ENCODE data around the gene PIM1.

PIM1 gene

DNA sequence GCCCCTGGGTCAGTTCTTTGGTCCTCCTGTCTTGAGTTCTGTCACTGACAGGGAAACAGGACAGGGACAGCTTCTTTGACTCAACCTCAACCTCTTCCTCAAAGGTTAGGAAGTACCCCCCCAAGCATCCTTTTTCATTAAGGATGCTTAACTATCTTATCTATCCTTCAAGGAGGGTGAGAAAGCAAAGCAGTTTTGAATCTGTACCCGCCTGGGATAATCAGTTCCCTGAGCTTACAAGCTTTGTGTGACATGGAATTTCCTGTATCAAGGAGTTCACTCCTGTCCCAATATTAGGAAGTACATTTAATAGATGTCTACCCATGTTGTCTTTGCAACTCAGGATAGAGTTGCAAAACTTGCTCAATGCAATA lies 31.1 kb upstream of the PIM1 start:
- no peak overlapping the region for H3K27ac ChIP-seq (ENCODE audit: low read depth in 2 of 2, low read length in 2 of 2)
- no peak overlapping the region for H3K9ac ChIP-seq (ENCODE audit: low read depth in 1 of 2, low read length in 2 of 2)
- peaks cover 22 to 31% of the 10 kb centered on the region in 2 donors for H3K4me1 ChIP-seq (ENCODE audit: control insufficient read depth in 2 of 2, insufficient read depth in 2 of 2, low read length in 2 of 2)
- H3K36me3 ChIP-seq (ENCODE audit: control insufficient read depth in 2 of 2, insufficient read depth in 2 of 2, low read length in 2 of 2) = no peaks in the 10 kb centered on the region
- H3K27me3 ChIP-seq (ENCODE audit: control insufficient read depth in 2 of 2, insufficient read depth in 2 of 2, low read length in 2 of 2) = no peaks in the 10 kb centered on the region
- no peaks in the 10 kb centered on the region for H3K9me3 ChIP-seq (ENCODE audit: control insufficient read depth in 2 of 2, low read length in 2 of 2)
- H3K4me3 ChIP-seq (ENCODE audit: low read length in 2 of 2) = no peak overlapping the region

DNA sequence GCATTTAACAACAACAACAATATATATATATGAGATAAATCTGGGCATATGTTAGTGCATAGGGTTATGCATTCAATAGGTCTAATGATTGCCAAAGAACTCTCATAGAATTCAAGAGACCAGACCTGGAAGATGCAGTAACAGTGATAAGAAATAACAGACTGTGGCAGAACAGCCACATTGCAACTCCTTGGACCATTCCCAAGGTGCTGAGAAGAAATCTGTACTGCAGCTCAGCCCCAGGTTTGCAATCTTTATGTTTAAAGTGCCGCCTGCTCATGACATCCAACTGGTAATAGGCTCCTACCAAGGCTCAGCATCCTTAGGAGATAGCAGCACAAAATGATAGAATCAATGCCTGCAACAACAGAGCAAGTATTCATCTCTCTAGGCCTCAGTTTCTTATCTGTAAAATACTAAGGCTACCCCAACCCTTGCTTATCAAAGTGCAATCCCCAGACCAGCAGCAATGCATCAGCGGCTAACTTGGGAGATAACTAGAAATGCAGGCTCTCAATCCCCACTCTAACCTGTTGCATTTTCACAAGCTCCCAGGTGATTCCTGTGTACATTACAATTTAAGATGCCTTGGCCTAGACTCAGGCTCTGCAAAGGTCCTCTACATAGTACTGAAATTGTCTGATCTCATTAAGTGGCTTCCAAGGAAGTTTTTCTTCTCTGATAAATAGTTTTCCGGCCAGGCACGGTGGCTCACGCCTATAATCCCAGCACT lies 30.6 kb upstream of the PIM1 start:
- Histone ChIP-seq H3K36me3 (ENCODE audit: control insufficient read depth in 2 of 2, insufficient read depth in 2 of 2, low read length in 2 of 2) (no peaks in the 10 kb centered on the region), H3K27me3 (ENCODE audit: control insufficient read depth in 2 of 2, insufficient read depth in 2 of 2, low read length in 2 of 2) (no peaks in the 10 kb centered on the region), H3K9ac (ENCODE audit: low read depth in 1 of 2, low read length in 2 of 2) (no peak overlapping the region), H3K4me1 (ENCODE audit: control insufficient read depth in 2 of 2, insufficient read depth in 2 of 2, low read length in 2 of 2) (peaks cover 17 to 27% of the 10 kb centered on the region in 2 donors), H3K27ac (ENCODE audit: low read depth in 2 of 2, low read length in 2 of 2) (no peak overlapping the region), H3K4me3 (ENCODE audit: low read length in 2 of 2) (no peak overlapping the region), H3K9me3 (ENCODE audit: control insufficient read depth in 2 of 2, low read length in 2 of 2) (no peaks in the 10 kb centered on the region)

DNA sequence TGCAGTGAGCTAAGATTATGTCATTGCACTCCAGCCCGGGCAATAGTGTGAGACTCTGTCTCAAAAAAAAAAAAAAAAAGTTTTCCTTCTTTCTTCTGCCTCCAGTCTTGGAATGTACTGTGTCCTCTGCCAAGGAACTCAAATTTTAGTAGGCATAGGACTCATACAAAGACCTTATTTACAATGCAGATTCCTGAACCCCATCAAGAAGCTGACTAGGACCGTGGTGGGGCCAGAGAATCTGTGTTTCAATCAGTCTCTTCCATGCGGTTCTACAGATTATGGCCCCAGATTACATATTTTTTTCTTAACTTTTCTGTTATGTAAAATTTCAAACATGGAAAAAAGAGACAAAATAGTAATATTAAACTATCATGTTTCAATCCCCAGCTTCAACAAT lies 29.8 kb upstream of the PIM1 start:
- Histone ChIP-seq H3K27me3 (ENCODE audit: control insufficient read depth in 2 of 2, insufficient read depth in 2 of 2, low read length in 2 of 2) (no peaks in the 10 kb centered on the region), H3K9me3 (ENCODE audit: control insufficient read depth in 2 of 2, low read length in 2 of 2) (no peaks in the 10 kb centered on the region), H3K4me1 (ENCODE audit: control insufficient read depth in 2 of 2, insufficient read depth in 2 of 2, low read length in 2 of 2) (peaks cover 10 to 20% of the 10 kb centered on the region in 2 donors), H3K9ac (ENCODE audit: low read depth in 1 of 2, low read length in 2 of 2) (no peak overlapping the region), H3K4me3 (ENCODE audit: low read length in 2 of 2) (no peak overlapping the region), H3K36me3 (ENCODE audit: control insufficient read depth in 2 of 2, insufficient read depth in 2 of 2, low read length in 2 of 2) (no peaks in the 10 kb centered on the region), H3K27ac (ENCODE audit: low read depth in 2 of 2, low read length in 2 of 2) (no peak overlapping the region)

DNA sequence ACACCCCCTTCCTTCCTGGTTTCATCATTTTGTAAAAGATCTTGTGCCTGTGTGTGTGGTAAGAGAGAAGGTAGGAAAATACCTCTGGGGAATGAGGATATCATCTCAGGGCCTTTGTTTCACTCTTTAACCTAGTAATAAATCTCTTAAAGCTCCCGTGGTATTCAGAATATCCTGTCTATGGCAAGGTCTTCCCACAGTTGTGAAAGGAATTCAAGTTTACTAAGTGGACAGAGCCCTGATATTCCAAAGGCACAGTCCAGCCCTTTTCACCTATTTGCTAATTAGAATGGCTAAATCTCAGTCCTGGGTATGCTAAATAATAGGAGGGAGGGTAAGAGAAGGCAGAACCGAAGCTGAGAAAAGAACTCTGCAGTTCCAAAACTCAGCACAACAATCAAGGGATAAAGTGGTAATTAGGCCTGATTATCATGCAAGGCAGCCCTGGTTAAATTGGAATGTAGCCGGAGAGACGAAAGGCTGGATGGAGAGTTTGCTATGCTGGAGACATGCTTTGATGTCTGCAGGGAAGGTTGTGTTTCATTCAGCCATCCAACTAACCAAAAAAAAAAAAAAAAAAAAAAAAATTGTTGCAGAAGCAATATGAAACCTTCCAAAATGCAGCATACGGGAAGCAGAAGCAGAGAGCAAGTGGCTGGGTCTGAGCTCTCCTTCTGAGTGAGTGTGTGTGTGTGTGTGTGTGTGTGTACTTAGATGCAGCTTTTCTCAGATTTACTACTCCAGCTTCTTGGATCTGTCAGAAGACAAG lies 28.5 kb upstream of the PIM1 start:
- Histone ChIP-seq H3K27ac (ENCODE audit: low read depth in 2 of 2, low read length in 2 of 2) (peak overlapping the region; percentile 26 to 33), H3K9me3 (ENCODE audit: control insufficient read depth in 2 of 2, low read length in 2 of 2) (no peaks in the 10 kb centered on the region), H3K4me1 (ENCODE audit: control insufficient read depth in 2 of 2, insufficient read depth in 2 of 2, low read length in 2 of 2) (peaks cover 7 to 10% of the 10 kb centered on the region in 2 donors), H3K27me3 (ENCODE audit: control insufficient read depth in 2 of 2, insufficient read depth in 2 of 2, low read length in 2 of 2) (no peaks in the 10 kb centered on the region), H3K36me3 (ENCODE audit: control insufficient read depth in 2 of 2, insufficient read depth in 2 of 2, low read length in 2 of 2) (no peaks in the 10 kb centered on the region), H3K9ac (ENCODE audit: low read depth in 1 of 2, low read length in 2 of 2) (no peak overlapping the region), H3K4me3 (ENCODE audit: low read length in 2 of 2) (no peak overlapping the region)

DNA sequence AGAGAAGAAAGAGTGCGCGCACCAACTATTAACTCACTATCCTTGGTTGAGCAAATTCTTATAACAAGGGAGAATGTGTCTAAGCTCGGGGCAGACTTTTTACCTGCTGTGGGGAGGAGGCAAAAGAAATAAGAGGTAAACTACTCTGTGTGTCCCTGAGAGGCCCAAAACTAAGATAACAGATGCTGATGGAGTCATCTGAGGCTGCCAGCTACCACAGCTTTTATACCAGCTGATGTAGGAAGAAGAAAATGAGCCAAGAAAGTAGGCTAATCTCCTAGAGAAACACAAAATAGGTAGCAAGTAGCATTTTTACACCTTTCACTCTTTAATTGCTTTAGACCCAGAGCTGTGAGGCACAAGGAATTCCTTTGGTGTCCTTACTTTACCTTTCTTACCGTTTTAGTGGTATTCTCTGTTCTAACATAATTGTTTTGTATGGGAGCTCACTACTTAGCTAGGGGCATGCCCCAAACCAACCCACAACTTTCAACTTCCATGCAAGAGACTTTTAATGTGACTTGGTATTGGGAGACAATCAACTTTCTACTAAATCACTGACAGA lies 27.8 kb upstream of the PIM1 start:
- no peaks in the 10 kb centered on the region for H3K27me3 ChIP-seq (ENCODE audit: control insufficient read depth in 2 of 2, insufficient read depth in 2 of 2, low read length in 2 of 2)
- H3K4me1 ChIP-seq (ENCODE audit: control insufficient read depth in 2 of 2, insufficient read depth in 2 of 2, low read length in 2 of 2) = peaks cover 0 to 3% of the 10 kb centered on the region in 2 donors
- H3K36me3 ChIP-seq (ENCODE audit: control insufficient read depth in 2 of 2, insufficient read depth in 2 of 2, low read length in 2 of 2) = no peaks in the 10 kb centered on the region
- peak overlapping the region; percentile 26 to 33 for H3K27ac ChIP-seq (ENCODE audit: low read depth in 2 of 2, low read length in 2 of 2)
- H3K9ac ChIP-seq (ENCODE audit: low read depth in 1 of 2, low read length in 2 of 2) = no peak overlapping the region
- H3K9me3 ChIP-seq (ENCODE audit: control insufficient read depth in 2 of 2, low read length in 2 of 2) = no peaks in the 10 kb centered on the region
- H3K4me3 ChIP-seq (ENCODE audit: low read length in 2 of 2) = no peak overlapping the region

DNA sequence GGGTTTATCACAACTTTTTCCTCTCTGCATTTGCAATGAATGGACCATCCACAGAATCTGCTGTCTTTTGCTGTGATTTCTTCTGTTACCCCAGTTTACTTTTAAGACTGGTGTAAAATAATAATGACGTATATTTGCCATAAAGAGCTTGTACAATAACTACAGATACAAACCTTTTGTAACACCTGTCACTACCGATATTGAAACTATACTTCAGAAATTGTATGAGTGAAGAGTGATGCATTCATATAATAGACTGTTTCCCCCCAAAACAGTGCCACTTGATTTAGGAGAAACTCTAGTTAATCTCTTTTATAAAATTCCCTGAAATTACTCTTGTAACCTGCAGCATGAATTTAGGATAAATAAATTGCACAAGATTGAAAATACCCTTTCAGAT lies 26.4 kb upstream of the PIM1 start:
- H3K27me3 ChIP-seq (ENCODE audit: control insufficient read depth in 2 of 2, insufficient read depth in 2 of 2, low read length in 2 of 2) = no peaks in the 10 kb centered on the region
- no peaks in the 10 kb centered on the region for H3K4me1 ChIP-seq (ENCODE audit: control insufficient read depth in 2 of 2, insufficient read depth in 2 of 2, low read length in 2 of 2)
- H3K36me3 ChIP-seq (ENCODE audit: control insufficient read depth in 2 of 2, insufficient read depth in 2 of 2, low read length in 2 of 2) = no peaks in the 10 kb centered on the region
- no peak overlapping the region for H3K4me3 ChIP-seq (ENCODE audit: low read length in 2 of 2)
- no peaks in the 10 kb centered on the region for H3K9me3 ChIP-seq (ENCODE audit: control insufficient read depth in 2 of 2, low read length in 2 of 2)
- no peak overlapping the region for H3K27ac ChIP-seq (ENCODE audit: low read depth in 2 of 2, low read length in 2 of 2)
- H3K9ac ChIP-seq (ENCODE audit: low read depth in 1 of 2, low read length in 2 of 2) = no peak overlapping the region

DNA sequence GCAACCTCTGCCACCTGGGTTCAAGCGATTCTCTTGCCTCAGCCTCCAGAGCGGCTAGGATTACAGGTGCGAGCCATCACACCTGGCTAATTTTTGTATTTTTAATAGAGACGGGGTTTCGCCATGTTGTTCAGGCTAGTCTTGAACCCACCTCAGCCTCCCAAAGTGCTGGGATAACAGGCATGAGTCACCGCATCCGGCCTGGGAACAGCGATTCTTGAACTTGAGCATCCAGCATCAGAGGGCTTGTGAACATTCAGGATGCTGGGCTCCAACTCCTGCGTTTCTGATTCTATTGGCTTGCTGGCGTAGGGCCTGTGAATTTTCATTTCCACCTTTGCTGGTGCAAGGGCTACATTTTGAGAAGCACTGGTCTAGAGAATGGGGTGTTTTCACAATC lies 24.5 kb upstream of the PIM1 start:
- H3K36me3 ChIP-seq (ENCODE audit: control insufficient read depth in 2 of 2, insufficient read depth in 2 of 2, low read length in 2 of 2) = no peaks in the 10 kb centered on the region

DNA sequence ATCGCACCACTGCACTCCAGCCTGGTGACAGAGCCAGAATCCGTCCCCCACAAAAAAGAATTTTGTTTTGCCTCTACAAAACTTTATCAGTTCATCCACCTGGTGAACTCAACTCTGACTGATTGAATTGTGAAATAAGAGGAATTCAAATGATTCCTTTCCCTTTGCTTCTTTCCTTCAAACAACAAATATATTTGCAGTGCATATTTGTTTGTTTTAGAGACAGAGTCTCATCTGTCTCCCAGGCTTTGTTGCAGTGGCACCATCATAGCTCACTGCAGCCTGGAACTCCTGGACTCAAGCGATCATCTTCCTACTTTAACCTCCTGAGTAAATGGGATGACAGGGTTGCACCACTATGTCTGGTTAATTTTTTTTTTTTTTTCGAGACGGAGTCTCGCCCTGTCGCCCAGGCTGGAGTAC lies 23.2 kb upstream of the PIM1 start:
- no peak overlapping the region for H3K27ac ChIP-seq (ENCODE audit: low read depth in 2 of 2, low read length in 2 of 2)
- H3K27me3 ChIP-seq (ENCODE audit: control insufficient read depth in 2 of 2, insufficient read depth in 2 of 2, low read length in 2 of 2) = no peaks in the 10 kb centered on the region
- no peak overlapping the region for H3K9ac ChIP-seq (ENCODE audit: low read depth in 1 of 2, low read length in 2 of 2)

More for the DNA sequence above, 24.5 kb upstream of the PIM1 start:
- Histone ChIP-seq H3K27me3 (ENCODE audit: control insufficient read depth in 2 of 2, insufficient read depth in 2 of 2, low read length in 2 of 2) (no peaks in the 10 kb centered on the region), H3K9ac (ENCODE audit: low read depth in 1 of 2, low read length in 2 of 2) (no peak overlapping the region), H3K9me3 (ENCODE audit: control insufficient read depth in 2 of 2, low read length in 2 of 2) (no peaks in the 10 kb centered on the region), H3K4me1 (ENCODE audit: control insufficient read depth in 2 of 2, insufficient read depth in 2 of 2, low read length in 2 of 2) (no peaks in the 10 kb centered on the region), H3K4me3 (ENCODE audit: low read length in 2 of 2) (no peak overlapping the region), H3K27ac (ENCODE audit: low read depth in 2 of 2, low read length in 2 of 2) (no peak overlapping the region)

DNA sequence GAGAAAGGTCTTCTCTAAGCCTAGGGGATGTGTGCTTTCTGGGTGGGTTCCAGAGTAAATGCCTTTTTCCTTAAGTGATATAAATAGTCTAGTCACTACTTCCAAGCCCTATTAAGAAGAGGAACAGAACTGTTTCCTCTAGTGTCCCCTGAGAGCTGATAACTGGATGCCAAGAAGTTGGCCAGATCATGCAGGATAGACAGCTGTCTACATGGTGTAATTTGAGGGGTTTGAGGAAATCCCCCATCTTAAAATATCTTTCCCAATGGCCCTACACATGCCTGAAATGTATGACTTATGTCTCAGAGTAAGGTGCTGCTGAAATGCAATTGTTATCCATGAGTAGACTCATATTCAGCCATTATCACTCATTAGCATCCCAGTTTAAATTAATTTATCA lies 20.2 kb upstream of the PIM1 start:
- H3K4me1 ChIP-seq (ENCODE audit: control insufficient read depth in 2 of 2, insufficient read depth in 2 of 2, low read length in 2 of 2) = no peaks in the 10 kb centered on the region

More for the DNA sequence above, 23.2 kb upstream of the PIM1 start:
- Histone ChIP-seq H3K9me3 (ENCODE audit: control insufficient read depth in 2 of 2, low read length in 2 of 2) (no peaks in the 10 kb centered on the region), H3K4me1 (ENCODE audit: control insufficient read depth in 2 of 2, insufficient read depth in 2 of 2, low read length in 2 of 2) (no peaks in the 10 kb centered on the region), H3K36me3 (ENCODE audit: control insufficient read depth in 2 of 2, insufficient read depth in 2 of 2, low read length in 2 of 2) (no peaks in the 10 kb centered on the region), H3K4me3 (ENCODE audit: low read length in 2 of 2) (no peak overlapping the region)

DNA sequence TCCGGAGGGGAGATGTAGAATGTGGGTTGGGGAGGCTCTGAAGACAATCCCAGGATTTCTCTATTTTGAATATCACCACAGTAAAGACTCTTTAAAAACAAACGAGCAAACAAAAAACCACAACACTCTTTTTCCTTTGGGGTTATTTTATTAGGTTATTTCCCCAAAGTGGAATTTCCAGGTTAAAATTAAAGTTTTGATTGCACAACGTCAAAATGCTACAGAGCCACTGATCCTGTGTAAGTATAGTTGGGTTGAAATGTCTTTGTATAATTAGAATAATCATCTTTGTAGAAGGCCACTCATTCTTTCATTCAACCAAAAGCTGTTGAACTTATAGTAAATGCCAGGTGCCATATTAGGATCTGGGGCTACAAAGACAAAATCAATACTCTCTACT lies 19.6 kb upstream of the PIM1 start:
- no peaks in the 10 kb centered on the region for H3K36me3 ChIP-seq (ENCODE audit: control insufficient read depth in 2 of 2, insufficient read depth in 2 of 2, low read length in 2 of 2)
- H3K9me3 ChIP-seq (ENCODE audit: control insufficient read depth in 2 of 2, low read length in 2 of 2) = no peaks in the 10 kb centered on the region

More for the DNA sequence above, 20.2 kb upstream of the PIM1 start:
- Histone ChIP-seq H3K27ac (ENCODE audit: low read depth in 2 of 2, low read length in 2 of 2) (no peak overlapping the region), H3K4me3 (ENCODE audit: low read length in 2 of 2) (no peak overlapping the region), H3K9me3 (ENCODE audit: control insufficient read depth in 2 of 2, low read length in 2 of 2) (no peaks in the 10 kb centered on the region), H3K9ac (ENCODE audit: low read depth in 1 of 2, low read length in 2 of 2) (no peak overlapping the region), H3K36me3 (ENCODE audit: control insufficient read depth in 2 of 2, insufficient read depth in 2 of 2, low read length in 2 of 2) (no peaks in the 10 kb centered on the region), H3K27me3 (ENCODE audit: control insufficient read depth in 2 of 2, insufficient read depth in 2 of 2, low read length in 2 of 2) (no peaks in the 10 kb centered on the region)

More for the DNA sequence above, 19.6 kb upstream of the PIM1 start:
- Histone ChIP-seq H3K27ac (ENCODE audit: low read depth in 2 of 2, low read length in 2 of 2) (no peak overlapping the region), H3K27me3 (ENCODE audit: control insufficient read depth in 2 of 2, insufficient read depth in 2 of 2, low read length in 2 of 2) (no peaks in the 10 kb centered on the region), H3K4me1 (ENCODE audit: control insufficient read depth in 2 of 2, insufficient read depth in 2 of 2, low read length in 2 of 2) (no peaks in the 10 kb centered on the region), H3K9ac (ENCODE audit: low read depth in 1 of 2, low read length in 2 of 2) (no peak overlapping the region), H3K4me3 (ENCODE audit: low read length in 2 of 2) (no peak overlapping the region)

All from mucosa of rectum (tissue), 2 donors.